ENCODE results near the gene TMEM41B. TPM values are rescaled to one million over a fixed set of nuclear protein-coding genes. Genes with fewer than 3 reads are reported as not detected.

TMEM41B gene
- polyA plus RNA-seq, 1 experiment = 18.7 TPM

- Histone ChIP-seq H3K36me3 (ENCODE audit: control insufficient read depth, insufficient read depth, low read length) (no peaks in the 10 kb centered on the region), H3K27me3 (ENCODE audit: control insufficient read depth, insufficient read depth, low read length) (no peaks in the 10 kb centered on the region), H3K4me3 (ENCODE audit: low read depth, low read length) (no peak overlapping the region)
- CTCF ChIA-PET = interaction anchor here (1.4 to 1.9 kb wide), 2 partner anchors 14 kb away, joined by 4 to 9 read pairs; no protein-coding TSS in a partner anchor
- no peak for TF ChIP-seq CTCF (IDR thresholded peaks at IDR 0.05; ENCODE audit: insufficient read depth, low read depth, low read length)
- POLR2A ChIA-PET = no interaction called here
- no peak for DNase-seq (ENCODE audit: low read depth)
Measured at GRCh38 chr11:9266926-9267325, 47.5 kb downstream of the TMEM41B start.

GRCh38 chr11:9266132-9266736, 48.2 kb downstream of the TMEM41B start:
- Histone ChIP-seq H3K4me3 (ENCODE audit: low read depth, low read length) (no peak overlapping the region), H3K27me3 (ENCODE audit: control insufficient read depth, insufficient read depth, low read length) (no peaks in the 10 kb centered on the region), H3K36me3 (ENCODE audit: control insufficient read depth, insufficient read depth, low read length) (no peaks in the 10 kb centered on the region)
- ChIA-PET POLR2A (no interaction called here), CTCF (interaction anchor here (1.4 to 1.9 kb wide), 2 partner anchors 14 to 15 kb away, joined by 4 to 9 read pairs; no protein-coding TSS in a partner anchor)
- DNase-seq (ENCODE audit: low read depth) = no peak
- no peak for TF ChIP-seq CTCF (IDR thresholded peaks at IDR 0.05; ENCODE audit: insufficient read depth, low read depth, low read length)

GRCh38 chr11:9265211-9266131, 48.9 kb downstream of the TMEM41B start, which contains the start of gene DENND5A:
Gene DENND5A, minus strand, starts transcription at chr11:9265350. Its CDS starts 281 bp downstream, at chr11:9265069.
- CTCF ChIA-PET = interaction anchor here (0.6 to 1.9 kb wide), 3 partner anchors 13 to 87 kb away, joined by 3 to 9 read pairs (median 4); no protein-coding TSS in a partner anchor
- no peaks in the 10 kb centered on the region for H3K36me3 ChIP-seq (ENCODE audit: control insufficient read depth, insufficient read depth, low read length)
- H3K4me3 ChIP-seq (ENCODE audit: low read depth, low read length) = peak within 1 kb of the TSS; percentile 93
- DNase-seq (ENCODE audit: low read depth) = no peak
- no peaks in the 10 kb centered on the region for H3K27me3 ChIP-seq (ENCODE audit: control insufficient read depth, insufficient read depth, low read length)
- POLR2A ChIA-PET = interaction anchor here (0.5 to 0.6 kb wide), 2 partner anchors 128 to 224 kb away, joined by 3 read pairs; no protein-coding TSS in a partner anchor
- TF ChIP-seq CTCF (IDR thresholded peaks at IDR 0.05; ENCODE audit: insufficient read depth, low read depth, low read length) = no peak

- DNase-seq (ENCODE audit: low read depth) = peak; percentile 38
- TF ChIP-seq CTCF (IDR thresholded peaks at IDR 0.05; ENCODE audit: insufficient read depth, low read depth, low read length) = no peak
- H3K36me3 ChIP-seq (ENCODE audit: control insufficient read depth, insufficient read depth, low read length) = no peaks in the 10 kb centered on the region
- CTCF ChIA-PET = no interaction called here
- H3K27me3 ChIP-seq (ENCODE audit: control insufficient read depth, insufficient read depth, low read length) = no peaks in the 10 kb centered on the region
- POLR2A ChIA-PET = interaction anchor here (0.8 kb wide), 1 partner anchor 16 kb away, joined by 3 read pairs; no protein-coding TSS in a partner anchor
- peak overlapping the region; percentile 93 for H3K4me3 ChIP-seq (ENCODE audit: low read depth, low read length)
Measured at GRCh38 chr11:9264316-9265210, 49.8 kb downstream of the TMEM41B start.
